Keratinocyte (primary cell): Measurements from ENCODE around the gene MRPL49. TPM values are rescaled to one million over a fixed set of nuclear protein-coding genes. Genes with fewer than 3 reads are reported as not detected.
A peak's percentile ranks its signal among the peaks of the same experiment; 100 is the strongest.

Source experiments
- DNase-seq: peaks from one replicate; pipeline ENCODE4 v3.0.0-alpha.2; 2011; ENCODE audit warnings: low read depth, missing footprints, low spot score
- FAIRE-seq: peaks from 2 replicates; lab custom pipeline; 2011; peaks lifted over from hg19 to GRCh38; lab: Jason Lieb, UNC
- H2AFZ ChIP-seq: 2 replicates; pipeline ENCODE4 v1.6.0; 2012; ENCODE audit warnings: low read length, control low read depth, inconsistent platforms; ENCODE audit not compliant: control insufficient read depth
- H3K27ac ChIP-seq: 2 replicates; pipeline ENCODE4 v1.5.1; 2011; ENCODE audit warnings: low read length; ENCODE audit not compliant: control insufficient read depth, insufficient read depth
- H3K27me3 ChIP-seq: 3 replicates; pipeline ENCODE4 v1.6.0; 2011; ENCODE audit warnings: low read length; ENCODE audit not compliant: control insufficient read depth, insufficient read depth; ENCODE audit errors: extremely low read depth
- H3K36me3 ChIP-seq, 2 experiments: 2 replicates in 1 of 2; 3 replicates in 1 of 2; pipeline ENCODE4 v1.5.1; 2011; ENCODE audit warnings: low read length in 2 of 2, mild to moderate bottlenecking in 1 of 2; ENCODE audit not compliant: control insufficient read depth in 2 of 2, insufficient read depth in 2 of 2; ENCODE audit errors: extremely low read depth in 1 of 2
- H3K4me1 ChIP-seq: 3 replicates; pipeline ENCODE4 v1.5.1; 2011; ENCODE audit warnings: low read length; ENCODE audit not compliant: control insufficient read depth, insufficient read depth; ENCODE audit errors: extremely low read depth
- H3K4me2 ChIP-seq: 3 replicates; pipeline ENCODE4 v1.6.0; 2011; ENCODE audit warnings: low read depth, low read length; ENCODE audit not compliant: control insufficient read depth, insufficient read depth; ENCODE audit errors: extremely low read depth
- H3K4me3 ChIP-seq, 3 experiments: fragments of 200-600 bp in 1 of 3; sonication (generic) in 1 of 3; 2 replicates in 2 of 3; 3 replicates in 1 of 3; pipeline ENCODE4 v1.5.1; 2011 to 2016; ENCODE audit warnings: low read length in 3 of 3, mild to moderate bottlenecking in 3 of 3, control low read depth in 2 of 3, inconsistent platforms in 1 of 3, low read depth in 1 of 3, mixed read lengths in 1 of 3, mixed run types in 1 of 3, moderate library complexity in 1 of 3; ENCODE audit not compliant: control insufficient read depth in 2 of 3, insufficient read depth in 2 of 3; ENCODE audit errors: extremely low read depth in 1 of 3
- H3K79me2 ChIP-seq: 2 replicates; pipeline ENCODE4 v1.6.0; 2012; ENCODE audit warnings: low read length; ENCODE audit not compliant: control insufficient read depth, insufficient read depth
- H3K9ac ChIP-seq: 3 replicates; pipeline ENCODE4 v1.6.0; 2011; ENCODE audit warnings: low read length; ENCODE audit not compliant: control insufficient read depth, insufficient read depth; ENCODE audit errors: extremely low read depth
- H3K9me1 ChIP-seq: 3 replicates; pipeline ENCODE4 v1.6.0; 2011; ENCODE audit warnings: low read length; ENCODE audit not compliant: control insufficient read depth, insufficient read depth; ENCODE audit errors: extremely low read depth
- H3K9me3 ChIP-seq: 2 replicates; pipeline ENCODE4 v1.5.1; 2012; ENCODE audit warnings: low read depth, low read length; ENCODE audit not compliant: control insufficient read depth
- H4K20me1 ChIP-seq: 3 replicates; pipeline ENCODE4 v1.6.0; 2011; ENCODE audit warnings: low read length; ENCODE audit not compliant: control insufficient read depth, insufficient read depth; ENCODE audit errors: extremely low read depth
- EZH2 ChIP-seq: IDR thresholded peaks from one replicate; pipeline ENCODE4 v1.6.1; 2012; ENCODE audit warnings: inconsistent platforms, mild to moderate bottlenecking, low read length, moderate library complexity
- dilution Hi-C: fragments of 300-500 bp; cut with MboI; formaldehyde crosslinking; loops from one replicate; pipeline ENCODE4 v1.7.0; 2020; ENCODE audit warnings: low sequenced_read_pairs; ENCODE audit not compliant: extremely low pct_ligation_motif_present
- polyA plus RNA-seq, 5 experiments: library from polyadenylated mRNA; depleted of rRNA in 3 of 5; stranded (reverse) in 3 of 5; stranded (forward) in 1 of 5; unstranded in 1 of 5; fragments of >200 nt; gene quantifications; 1 replicate in 1 of 5; 2 replicates in 3 of 5; 3 replicates in 1 of 5; pipeline versions ENCODE4 v1.2.1 to v1.2.3, GENCODE V29; 2011 to 2012; ENCODE audit warnings: missing spikeins in 2 of 5, low read depth in 1 of 5, low replicate concordance in 1 of 5
- TF ChIP-seq, protein P1 (sequence below), 3 experiments: IDR thresholded peaks in 1 of 3; conservative IDR thresholded peaks in 1 of 3; optimal IDR thresholded peaks in 1 of 3; 2 replicates in 2 of 3; 3 replicates in 1 of 3; pipeline versions ENCODE3 to v1.5.1; 2011; ENCODE audit warnings: low read length in 3 of 3, mild to moderate bottlenecking in 3 of 3, moderate library complexity in 2 of 3, control low read depth in 1 of 3, inconsistent platforms in 1 of 3; ENCODE audit not compliant: insufficient read depth in 2 of 3; ENCODE audit errors: extremely low read depth in 1 of 3

MRPL49 gene
- polyA plus RNA-seq, 1 donor (not counting 4 experiments of a cell fraction or from before 2014, with no cell fraction given) = 49.6 TPM

DNA sequence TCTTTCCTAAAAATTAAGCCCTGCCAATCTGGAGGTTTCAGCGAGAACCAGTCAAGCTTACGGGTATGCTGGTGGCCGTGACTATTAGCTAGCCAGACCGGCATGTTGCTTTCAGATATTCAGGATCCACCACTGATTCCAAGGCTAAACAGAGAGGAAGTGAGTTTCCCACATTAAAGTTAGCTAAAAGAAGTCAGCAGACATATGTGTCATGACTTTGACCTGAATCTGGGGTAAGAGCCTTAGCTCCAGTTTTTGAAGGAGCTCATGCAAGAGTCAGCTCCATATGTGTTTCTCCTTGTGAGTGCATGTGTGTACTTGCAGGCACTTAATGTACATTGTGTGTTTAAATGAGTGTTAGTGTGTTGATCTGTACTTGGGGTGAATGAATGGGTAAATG lies 36.7 kb upstream of the MRPL49 start:
- Histone ChIP-seq H3K27ac (no peak overlapping the region), H3K4me2 (peak overlapping the region; percentile 69), H3K9me1 (no peaks in the 10 kb centered on the region), H3K36me3 (peaks cover 19 to 32% of the 10 kb centered on the region in 2 experiments), H3K27me3 (no peaks in the 10 kb centered on the region), H4K20me1 (no peaks in the 10 kb centered on the region), H3K4me1 (peaks cover 26% of the 10 kb centered on the region), H2AFZ (no peak overlapping the region), H3K79me2 (peaks cover 41% of the 10 kb centered on the region), H3K9me3 (no peaks in the 10 kb centered on the region), H3K4me3 (no peak overlapping the region), H3K9ac (no peak overlapping the region)
- no peak for TF ChIP-seq EZH2
- TF ChIP-seq, protein P1, sequence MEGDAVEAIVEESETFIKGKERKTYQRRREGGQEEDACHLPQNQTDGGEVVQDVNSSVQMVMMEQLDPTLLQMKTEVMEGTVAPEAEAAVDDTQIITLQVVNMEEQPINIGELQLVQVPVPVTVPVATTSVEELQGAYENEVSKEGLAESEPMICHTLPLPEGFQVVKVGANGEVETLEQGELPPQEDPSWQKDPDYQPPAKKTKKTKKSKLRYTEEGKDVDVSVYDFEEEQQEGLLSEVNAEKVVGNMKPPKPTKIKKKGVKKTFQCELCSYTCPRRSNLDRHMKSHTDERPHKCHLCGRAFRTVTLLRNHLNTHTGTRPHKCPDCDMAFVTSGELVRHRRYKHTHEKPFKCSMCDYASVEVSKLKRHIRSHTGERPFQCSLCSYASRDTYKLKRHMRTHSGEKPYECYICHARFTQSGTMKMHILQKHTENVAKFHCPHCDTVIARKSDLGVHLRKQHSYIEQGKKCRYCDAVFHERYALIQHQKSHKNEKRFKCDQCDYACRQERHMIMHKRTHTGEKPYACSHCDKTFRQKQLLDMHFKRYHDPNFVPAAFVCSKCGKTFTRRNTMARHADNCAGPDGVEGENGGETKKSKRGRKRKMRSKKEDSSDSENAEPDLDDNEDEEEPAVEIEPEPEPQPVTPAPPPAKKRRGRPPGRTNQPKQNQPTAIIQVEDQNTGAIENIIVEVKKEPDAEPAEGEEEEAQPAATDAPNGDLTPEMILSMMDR (optimal IDR thresholded peaks at IDR 0.05 in 1 of 3, IDR thresholded peaks at IDR 0.05 in 1 of 3, conservative IDR thresholded peaks at IDR 0.05 in 1 of 3; ENCODE audit: extremely low read depth in 1 of 3, insufficient read depth in 2 of 3, low read length in 3 of 3) = no peak
- DNase-seq (no peak), FAIRE-seq (no peak)
- dilution Hi-C loops = no loop called here

DNA sequence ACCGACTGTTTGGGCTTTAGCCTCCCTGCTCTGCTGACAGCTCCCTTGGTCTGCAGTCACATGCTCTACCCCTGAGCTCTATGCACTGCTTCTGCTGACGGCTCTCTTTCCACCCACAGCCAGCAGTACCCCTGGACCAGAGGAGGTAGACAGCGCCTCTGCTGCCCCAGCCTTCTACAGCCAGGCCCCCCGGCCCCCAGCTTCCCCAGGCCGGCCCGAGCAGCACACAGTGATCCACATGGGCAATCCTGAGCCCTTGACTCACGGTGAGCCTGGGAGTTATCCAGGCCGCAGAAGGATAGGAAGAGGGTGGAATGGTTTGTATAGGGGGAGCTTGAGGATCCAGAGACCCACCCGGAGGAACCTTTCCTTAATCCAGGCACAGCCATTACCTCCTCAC lies 35.3 kb upstream of the MRPL49 start:
- no peak for DNase-seq

More for the DNA sequence above, 35.3 kb upstream of the MRPL49 start:
- dilution Hi-C loops = no loop called here
- Histone ChIP-seq H4K20me1 (no peaks in the 10 kb centered on the region), H3K36me3 (peaks cover 19 to 28% of the 10 kb centered on the region in 2 experiments), H3K79me2 (peaks cover 33% of the 10 kb centered on the region), H3K9me1 (no peaks in the 10 kb centered on the region), H3K9ac (no peak overlapping the region), H3K27ac (no peak overlapping the region), H3K4me3 (no peak overlapping the region), H3K4me2 (no peak overlapping the region), H3K27me3 (no peaks in the 10 kb centered on the region), H2AFZ (no peak overlapping the region), H3K9me3 (no peaks in the 10 kb centered on the region), H3K4me1 (peaks cover 19% of the 10 kb centered on the region)
- TF ChIP-seq, protein P1 (optimal IDR thresholded peaks at IDR 0.05 in 1 of 3, IDR thresholded peaks at IDR 0.05 in 1 of 3, conservative IDR thresholded peaks at IDR 0.05 in 1 of 3; ENCODE audit: extremely low read depth in 1 of 3, insufficient read depth in 2 of 3, low read length in 3 of 3) = no peak
- TF ChIP-seq EZH2 = no peak
- no peak for FAIRE-seq
